Measurements from ENCODE around the gene RUSF1.
A peak's percentile ranks its signal among the peaks of the same experiment; 100 is the strongest.
"Not testable (repeated sequence)": the region's sequence is repeated elsewhere in the genome, so short reads cannot be mapped to it uniquely, and the experiment has no call there.

The RUSF1 gene

GRCh38 chr16:31487071-31487719 is 21.0 kb downstream of the RUSF1 start:
- no peak for DNase-seq (ENCODE audit: low read depth in 2 of 3, low spot score in 2 of 3)

GRCh38 chr16:31486045-31486444 is 22.1 kb downstream of the RUSF1 start:
- no peak for DNase-seq (ENCODE audit: low read depth in 2 of 3, low spot score in 2 of 3)

GRCh38 chr16:31485571-31485970 is 22.6 kb downstream of the RUSF1 start:
- no peak for DNase-seq (ENCODE audit: low read depth in 2 of 3, low spot score in 2 of 3)

- DNase-seq (ENCODE audit: low read depth in 2 of 3, low spot score in 2 of 3), result no peak
These were observed 23.6 kb downstream of the RUSF1 start for GRCh38 chr16:31484491-31485171.

GRCh38 chr16:31484048-31484447 is 24.1 kb downstream of the RUSF1 start:
- not testable (repeated sequence) for DNase-seq (ENCODE audit: low read depth in 2 of 3, low spot score in 2 of 3)

GRCh38 chr16:31483081-31483480 is 25.1 kb downstream of the RUSF1 start, which contains the start of gene SLC5A2:
TSS of gene SLC5A2 (plus strand) at chr16:31483123. CDS start at chr16:31483137, 14 bp downstream.
- no peak for DNase-seq (ENCODE audit: low read depth in 2 of 3, low spot score in 2 of 3)

- no peak for DNase-seq (ENCODE audit: low read depth in 2 of 3, low spot score in 2 of 3)
These were observed 27.2 kb downstream of the RUSF1 start for GRCh38 chr16:31480851-31481536.

- no peak for DNase-seq (ENCODE audit: low read depth in 2 of 3, low spot score in 2 of 3)
These were observed 28.4 kb downstream of the RUSF1 start for GRCh38 chr16:31479751-31480150.

GRCh38 chr16:31478956-31479355 is 29.2 kb downstream of the RUSF1 start:
- no peak for DNase-seq (ENCODE audit: low read depth in 2 of 3, low spot score in 2 of 3)

GRCh38 chr16:31477220-31478216 is 30.7 kb downstream of the RUSF1 start:
- DNase-seq (ENCODE audit: low read depth in 2 of 3, low spot score in 2 of 3), result no peak

- peak; percentile 46 to 77 (median 76) for DNase-seq (ENCODE audit: low read depth in 2 of 3, low spot score in 2 of 3)
These were observed 31.6 kb downstream of the RUSF1 start for GRCh38 chr16:31476303-31477219.

- no peak for DNase-seq (ENCODE audit: low read depth in 2 of 3, low spot score in 2 of 3)
These were observed 32.3 kb downstream of the RUSF1 start for GRCh38 chr16:31475946-31476302.

- DNase-seq (ENCODE audit: low read depth in 2 of 3, low spot score in 2 of 3), result no peak
These were observed 33.1 kb downstream of the RUSF1 start for GRCh38 chr16:31474773-31475738.

GRCh38 chr16:31474173-31474714 is 33.9 kb downstream of the RUSF1 start:
- DNase-seq (ENCODE audit: low read depth in 2 of 3, low spot score in 2 of 3), result no peak

GRCh38 chr16:31473264-31473984 is 34.8 kb downstream of the RUSF1 start:
- no peak for DNase-seq (ENCODE audit: low read depth in 2 of 3, low spot score in 2 of 3)

- DNase-seq (ENCODE audit: low read depth in 2 of 3, low spot score in 2 of 3), result no peak
These were observed 35.4 kb downstream of the RUSF1 start for GRCh38 chr16:31472709-31473203.

- no peak for DNase-seq (ENCODE audit: low read depth in 2 of 3, low spot score in 2 of 3)
These were observed 36.1 kb downstream of the RUSF1 start, which contains the start of gene TGFB1I1 for GRCh38 chr16:31471875-31472708. TSS of gene TGFB1I1 (plus strand) at chr16:31472152. CDS start at chr16:31472189, 37 bp downstream.

Measured in activated CD8-positive, alpha-beta memory T cell treated with anti-CD3 and anti-CD28 coated beads for 48 hours (primary cell).